Mesothelial cell of epicardium (in vitro differentiated cells): Measurements from ENCODE around the gene TEK. TPM values are rescaled to one million over a fixed set of nuclear protein-coding genes. Genes with fewer than 3 reads are reported as not detected.
A peak's percentile ranks its signal among the peaks of the same experiment; 100 is the strongest.

Source experiments
- DNase-seq, 2 experiments: peaks; one replicate each; pipeline ENCODE4 v3.0.0; 2021; ENCODE audit warnings: low spot score in 2 of 2; ENCODE audit not compliant: unreplicated experiment in 2 of 2
- H3K27ac Mint-ChIP-seq: 2 replicates; pipeline ENCODE4 v1.8.0; 2021; ENCODE audit warnings: mixed read lengths
- H3K27me3 Mint-ChIP-seq: 2 replicates; pipeline ENCODE4 v1.8.0; 2021; ENCODE audit warnings: low read depth, mixed read lengths
- H3K36me3 Mint-ChIP-seq: 2 replicates; pipeline ENCODE4 v1.8.0; 2021; ENCODE audit warnings: mixed read lengths
- H3K4me1 Mint-ChIP-seq: 2 replicates; pipeline ENCODE4 v1.8.0; 2021; ENCODE audit warnings: mixed read lengths
- H3K4me3 Mint-ChIP-seq: 2 replicates; pipeline ENCODE4 v1.8.0; 2021; ENCODE audit warnings: mild to moderate bottlenecking, moderate library complexity, mixed read lengths
- H3K9me3 Mint-ChIP-seq: 2 replicates; pipeline ENCODE4 v1.8.0; 2021; ENCODE audit warnings: mixed read lengths
- CTCF ChIP-seq: fragments of 200-600 bp; sonication (generic); IDR thresholded peaks from one replicate; pipeline ENCODE4 v1.5.0; 2021; ENCODE audit warnings: antibody characterized with exemption; ENCODE audit not compliant: unreplicated experiment
- total RNA-seq: library from RNA; stranded (reverse); gene quantifications from 3 replicates; pipeline ENCODE4 v1.2.1, GENCODE V29; 2021

TEK gene
- total RNA-seq: 5.9 to 6.7 TPM (median 6.1 TPM) in 3 replicates

- Mint-ChIP-seq H3K4me1 (peaks cover 35% of the 10 kb centered on the region), H3K36me3 (no peaks in the 10 kb centered on the region), H3K4me3 (peak within 1 kb of the TSS; percentile 57), H3K27me3 (no peaks in the 10 kb centered on the region), H3K9me3 (peaks cover 4% of the 10 kb centered on the region), H3K27ac (peak within 1 kb of the TSS; percentile 82)
- DNase-seq: no peak
- no peak for TF ChIP-seq CTCF
Measured at GRCh38 chr9:27108981-27109541, at the start of gene TEK. Gene TEK, plus strand, starts transcription at chr9:27109225. Its CDS starts 366 bp downstream, at chr9:27109591.

GRCh38 chr9:27059412-27059811 lies 49.6 kb upstream of the TEK start:
- Mint-ChIP-seq H3K4me3 (no peak overlapping the region), H3K27ac (no peak overlapping the region), H3K9me3 (no peaks in the 10 kb centered on the region), H3K4me1 (peaks cover 2% of the 10 kb centered on the region), H3K27me3 (no peaks in the 10 kb centered on the region), H3K36me3 (peaks cover 8% of the 10 kb centered on the region)
- no peak for DNase-seq
- no peak for TF ChIP-seq CTCF

- peaks cover 2% of the 10 kb centered on the region for H3K4me1 Mint-ChIP-seq
- H3K9me3 Mint-ChIP-seq: no peaks in the 10 kb centered on the region
- no peak for DNase-seq
- H3K36me3 Mint-ChIP-seq: peaks cover 8% of the 10 kb centered on the region
- no peak overlapping the region for H3K27ac Mint-ChIP-seq
- no peaks in the 10 kb centered on the region for H3K27me3 Mint-ChIP-seq
- TF ChIP-seq CTCF: no peak
- no peak overlapping the region for H3K4me3 Mint-ChIP-seq
Measured at GRCh38 chr9:27059907-27060306, 49.1 kb upstream of the TEK start.

- no peak overlapping the region for H3K4me3 Mint-ChIP-seq
- H3K36me3 Mint-ChIP-seq: peaks cover 8% of the 10 kb centered on the region
- H3K4me1 Mint-ChIP-seq: no peaks in the 10 kb centered on the region
- H3K27me3 Mint-ChIP-seq: no peaks in the 10 kb centered on the region
- TF ChIP-seq CTCF: no peak
- H3K9me3 Mint-ChIP-seq: peaks cover 5% of the 10 kb centered on the region
- no peak for DNase-seq
- H3K27ac Mint-ChIP-seq: no peak overlapping the region
Measured at GRCh38 chr9:27065288-27065687, 43.7 kb upstream of the TEK start.

GRCh38 chr9:27073841-27074728 lies 34.9 kb upstream of the TEK start:
- no peaks in the 10 kb centered on the region for H3K27me3 Mint-ChIP-seq
- TF ChIP-seq CTCF: no peak
- DNase-seq: no peak
- H3K4me1 Mint-ChIP-seq: no peaks in the 10 kb centered on the region
- peaks cover 17% of the 10 kb centered on the region for H3K9me3 Mint-ChIP-seq
- no peak overlapping the region for H3K4me3 Mint-ChIP-seq
- H3K36me3 Mint-ChIP-seq: peaks cover 28% of the 10 kb centered on the region
- no peak overlapping the region for H3K27ac Mint-ChIP-seq
